Mesenchymal stem cell (in vitro differentiated cells and primary cell): ENCODE results near the gene CLASP2.

Experiments
- DNase-seq: peaks from one replicate; pipeline ENCODE4 v3.0.0-alpha.2; 2013
- H2AFZ ChIP-seq: one replicate; pipeline ENCODE4 v1.6.1; 2013; ENCODE audit warnings: low read depth, mild to moderate bottlenecking, control low read depth, inconsistent platforms, low read length, moderate library complexity
- H2AK5ac ChIP-seq: 2 replicates; pipeline ENCODE4 v1.6.1; 2013; ENCODE audit warnings: low read length, moderate library complexity, mild to moderate bottlenecking, inconsistent platforms; ENCODE audit not compliant: severe bottlenecking
- H2BK120ac ChIP-seq: one replicate; pipeline ENCODE4 v1.6.1; 2013; ENCODE audit warnings: low read depth, mild to moderate bottlenecking, inconsistent platforms, low read length, moderate library complexity
- H2BK12ac ChIP-seq, 2 experiments: one replicate each; pipeline ENCODE4 v1.6.1; 2013; ENCODE audit warnings: inconsistent platforms in 2 of 2, low read length in 2 of 2, mild to moderate bottlenecking in 2 of 2, moderate library complexity in 2 of 2, control low read depth in 1 of 2
- H2BK15ac ChIP-seq: one replicate; pipeline ENCODE4 v1.6.1; 2013; ENCODE audit warnings: mild to moderate bottlenecking, low read depth, inconsistent platforms; ENCODE audit not compliant: poor library complexity, severe bottlenecking
- H2BK5ac ChIP-seq: 2 replicates; pipeline ENCODE4 v1.6.1; 2013; ENCODE audit warnings: low read depth, mild to moderate bottlenecking, low read length, control low read depth, inconsistent platforms; ENCODE audit not compliant: poor library complexity, severe bottlenecking
- H3K14ac ChIP-seq, 2 experiments: one replicate each; pipeline ENCODE4 v1.6.1; 2013; ENCODE audit warnings: inconsistent platforms in 2 of 2, low read length in 2 of 2, control low read depth in 1 of 2, mild to moderate bottlenecking in 1 of 2, moderate library complexity in 1 of 2
- H3K18ac ChIP-seq, 2 experiments: one replicate each; pipeline ENCODE4 v1.6.1; 2013; ENCODE audit warnings: inconsistent platforms in 2 of 2, low read length in 2 of 2, control low read depth in 1 of 2, low read depth in 1 of 2, mild to moderate bottlenecking in 1 of 2
- H3K23ac ChIP-seq, 2 experiments: one replicate each; pipeline ENCODE4 v1.6.1; 2013; ENCODE audit warnings: inconsistent platforms in 2 of 2, low read length in 2 of 2, mild to moderate bottlenecking in 2 of 2, moderate library complexity in 2 of 2, control low read depth in 1 of 2
- H3K27ac ChIP-seq: 2 replicates; pipeline ENCODE4 v1.5.1; 2013; ENCODE audit warnings: mild to moderate bottlenecking, moderate library complexity, low read length, control low read depth, inconsistent platforms; ENCODE audit not compliant: poor library complexity, severe bottlenecking
- H3K27me3 ChIP-seq, 2 experiments: 2 replicates each; pipeline versions ENCODE4 v1.6.1 to v1.7.0; 2013; ENCODE audit warnings: low read length in 2 of 2, mild to moderate bottlenecking in 2 of 2, moderate library complexity in 2 of 2, control low read depth in 1 of 2, inconsistent platforms in 1 of 2; ENCODE audit not compliant: control insufficient read depth in 1 of 2, insufficient read depth in 1 of 2
- H3K36me3 ChIP-seq, 2 experiments: 2 replicates each; pipeline versions ENCODE4 v1.6.1 to v1.7.0; 2013; ENCODE audit warnings: low read length in 2 of 2, control low read depth in 1 of 2, inconsistent platforms in 1 of 2, low read depth in 1 of 2, mild to moderate bottlenecking in 1 of 2; ENCODE audit not compliant: insufficient read depth in 2 of 2, control insufficient read depth in 1 of 2
- H3K4ac ChIP-seq, 2 experiments: one replicate each; pipeline ENCODE4 v1.6.1; 2013; ENCODE audit warnings: inconsistent platforms in 2 of 2, low read length in 2 of 2, mild to moderate bottlenecking in 2 of 2, moderate library complexity in 2 of 2, control low read depth in 1 of 2, low read depth in 1 of 2
- H3K4me1 ChIP-seq: 2 replicates; pipeline ENCODE4 v1.6.1; 2013; ENCODE audit warnings: low read depth, low read length, control low read depth; ENCODE audit not compliant: control insufficient read depth, insufficient read depth
- H3K4me2 ChIP-seq: 2 replicates; pipeline ENCODE4 v1.6.1; 2013; ENCODE audit warnings: low read length, mild to moderate bottlenecking, inconsistent platforms; ENCODE audit not compliant: poor library complexity, severe bottlenecking
- H3K4me3 ChIP-seq, 2 experiments: 2 replicates each; pipeline versions ENCODE4 v1.5.1 to v1.7.0; 2013; ENCODE audit warnings: low read length in 2 of 2, mild to moderate bottlenecking in 2 of 2, control low read depth in 1 of 2, low read depth in 1 of 2; ENCODE audit not compliant: insufficient read depth in 1 of 2
- H3K79me1 ChIP-seq: replicated peaks from 2 replicates; pipeline ENCODE4 v1.6.1; 2013; ENCODE audit warnings: mild to moderate bottlenecking, control low read depth, low read length, inconsistent platforms; ENCODE audit not compliant: poor library complexity, severe bottlenecking
- H3K9ac ChIP-seq: 2 replicates; pipeline ENCODE4 v1.7.0; 2013; ENCODE audit warnings: mild to moderate bottlenecking, low read length, moderate library complexity
- H3K9me3 ChIP-seq: 2 replicates; pipeline ENCODE4 v1.7.0; 2013; ENCODE audit warnings: mild to moderate bottlenecking, low read length; ENCODE audit not compliant: control insufficient read depth
- H4K8ac ChIP-seq: one replicate; pipeline ENCODE4 v1.6.1; 2013; ENCODE audit warnings: inconsistent platforms, mild to moderate bottlenecking, low read length, moderate library complexity
- H4K91ac ChIP-seq: one replicate; pipeline ENCODE4 v1.6.1; 2013; ENCODE audit warnings: mild to moderate bottlenecking, low read length, inconsistent platforms
- WGBS: methylation state at CpG from one replicate; pipeline ENCODE4 v1.1.7; 2013; ENCODE audit warnings: mixed read lengths; 5-methylcytosine and 5-hydroxymethylcytosine counted together

CLASP2 gene

DNA sequence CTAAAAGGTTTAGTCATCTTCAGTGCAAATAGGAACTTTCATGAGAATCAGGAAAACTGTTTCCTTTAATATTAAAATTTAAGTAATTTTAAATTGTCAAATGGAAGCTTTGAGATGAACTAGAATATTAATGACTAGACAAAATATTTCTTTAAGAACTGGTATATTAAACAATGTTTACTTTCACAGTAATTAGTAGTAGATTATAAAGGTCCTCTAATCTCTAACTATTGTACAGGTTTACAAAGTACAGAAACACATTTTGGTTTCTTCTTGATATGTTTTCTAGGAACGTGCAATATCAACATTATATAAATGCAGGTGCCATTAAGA, 138.9 kb downstream of the CLASP2 start:
- H3K4me1 ChIP-seq: no peaks in the 10 kb centered on the region
- H3K18ac ChIP-seq: no peak overlapping the region
- no peak overlapping the region for H2BK15ac ChIP-seq
- 86% methylated on average over 1 of the region's 1 CpG for WGBS
- no peak overlapping the region for H3K4ac ChIP-seq
- no peaks in the 10 kb centered on the region for H3K27me3 ChIP-seq
- H3K23ac ChIP-seq: no peak overlapping the region
- peak overlapping the region; percentile 38 for H3K9ac ChIP-seq
- H2BK12ac ChIP-seq: no peak overlapping the region
- H3K27ac ChIP-seq: no peak overlapping the region
- H2BK120ac ChIP-seq: no peak overlapping the region
- H3K4me2 ChIP-seq: no peak overlapping the region
- no peak overlapping the region for H4K91ac ChIP-seq
- H2AK5ac ChIP-seq: no peak overlapping the region
- no peaks in the 10 kb centered on the region for H3K9me3 ChIP-seq
- peaks cover 0 to 40% of the 10 kb centered on the region in 2 experiments for H3K36me3 ChIP-seq
- no peak overlapping the region for H3K14ac ChIP-seq
- H2BK5ac ChIP-seq: no peak overlapping the region
- H4K8ac ChIP-seq: no peak overlapping the region
- H2AFZ ChIP-seq: no peak overlapping the region
- H3K79me1 ChIP-seq: peaks cover 2% of the 10 kb centered on the region
- H3K4me3 ChIP-seq: no peak overlapping the region
- DNase-seq: no peak

DNA sequence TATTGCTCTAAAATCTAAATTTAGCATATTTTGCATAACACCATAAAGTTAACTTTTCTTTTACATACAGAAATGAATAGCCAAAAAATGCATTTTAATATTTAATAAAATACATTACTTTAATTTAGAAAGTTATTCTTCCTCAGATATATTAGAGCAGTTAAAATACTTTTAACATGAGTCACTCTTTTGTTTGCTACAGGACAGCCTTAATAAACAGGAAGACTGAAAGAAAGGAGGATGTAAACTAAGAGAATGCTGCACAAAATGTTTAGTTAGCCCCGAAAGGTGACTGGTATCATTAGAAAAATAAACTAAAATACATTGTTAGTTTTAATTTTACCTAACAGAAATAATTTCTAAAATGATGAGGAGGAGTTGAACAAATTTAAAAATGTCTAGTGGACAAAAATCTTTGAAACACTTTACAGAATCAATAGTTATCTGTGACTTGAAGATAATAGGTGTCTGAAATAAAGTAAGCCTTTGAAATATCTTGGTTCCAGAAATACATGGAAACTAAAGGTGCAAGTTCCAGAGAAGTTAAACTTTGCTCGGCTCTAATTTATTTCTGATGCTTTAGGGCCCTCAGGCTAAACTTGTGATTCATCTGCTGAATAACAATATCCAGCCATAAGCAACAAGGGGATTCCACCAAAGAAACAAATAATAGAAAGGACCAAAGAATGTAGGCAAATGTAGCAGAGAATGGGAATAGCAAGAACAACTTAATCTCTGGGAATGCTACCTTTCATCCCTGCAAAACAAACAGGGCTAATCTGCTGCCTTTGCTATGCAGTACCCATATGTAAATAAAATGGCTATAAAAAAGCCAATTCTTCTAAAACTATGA, 139.5 kb downstream of the CLASP2 start:
- Histone ChIP-seq H3K9me3 (no peaks in the 10 kb centered on the region), H2BK12ac (no peak overlapping the region), H3K27ac (no peak overlapping the region), H3K4me3 (no peak overlapping the region), H2BK15ac (no peak overlapping the region), H3K18ac (no peak overlapping the region), H3K27me3 (no peaks in the 10 kb centered on the region), H2AK5ac (no peak overlapping the region), H3K79me1 (peaks cover 2% of the 10 kb centered on the region), H2AFZ (no peak overlapping the region), H3K9ac (peak overlapping the region; percentile 38), H4K8ac (no peak overlapping the region), H3K14ac (no peak overlapping the region), H3K23ac (no peak overlapping the region), H2BK120ac (no peak overlapping the region), H3K36me3 (peaks cover 0 to 43% of the 10 kb centered on the region in 2 experiments), H4K91ac (no peak overlapping the region), H3K4me2 (no peak overlapping the region), H2BK5ac (no peak overlapping the region), H3K4me1 (no peaks in the 10 kb centered on the region), H3K4ac (no peak overlapping the region)
- WGBS: no CpG with 5 or more reads among the region's 2 CpGs
- DNase-seq: peak; percentile 41

DNA sequence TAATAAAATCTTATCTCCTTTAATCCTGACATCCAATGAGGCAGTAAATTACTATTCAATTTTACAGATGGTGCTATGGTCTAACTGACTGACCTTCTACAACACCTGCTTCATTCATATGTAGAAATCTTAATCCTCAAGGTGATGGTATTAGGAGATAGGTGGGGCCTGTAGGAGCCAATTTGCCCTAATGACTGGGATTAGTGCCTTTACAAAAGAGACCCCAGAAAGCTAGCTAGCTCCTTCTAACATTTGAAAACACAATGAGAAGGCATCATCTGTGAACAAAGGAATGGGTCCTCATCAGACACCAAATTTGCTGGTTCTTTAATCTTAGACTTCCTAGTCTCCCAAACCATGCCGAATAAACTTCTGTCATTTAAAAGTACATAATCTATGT, 140.5 kb downstream of the CLASP2 start:
- Histone ChIP-seq H3K18ac (no peak overlapping the region), H2BK12ac (no peak overlapping the region), H3K4me2 (no peak overlapping the region), H3K4me1 (no peaks in the 10 kb centered on the region), H2BK5ac (no peak overlapping the region), H3K23ac (no peak overlapping the region), H3K36me3 (peaks cover 0 to 45% of the 10 kb centered on the region in 2 experiments), H3K27me3 (no peaks in the 10 kb centered on the region), H3K14ac (no peak overlapping the region), H2AK5ac (no peak overlapping the region), H3K27ac (no peak overlapping the region), H4K91ac (no peak overlapping the region), H3K9ac (no peak overlapping the region), H2AFZ (no peak overlapping the region), H3K9me3 (no peaks in the 10 kb centered on the region), H3K4me3 (no peak overlapping the region), H3K79me1 (peaks cover 2% of the 10 kb centered on the region), H2BK120ac (no peak overlapping the region), H3K4ac (no peak overlapping the region), H2BK15ac (no peak overlapping the region), H4K8ac (no peak overlapping the region)
- WGBS: no CpG with 5 or more reads among the region's 1 CpG
- no peak for DNase-seq

DNA sequence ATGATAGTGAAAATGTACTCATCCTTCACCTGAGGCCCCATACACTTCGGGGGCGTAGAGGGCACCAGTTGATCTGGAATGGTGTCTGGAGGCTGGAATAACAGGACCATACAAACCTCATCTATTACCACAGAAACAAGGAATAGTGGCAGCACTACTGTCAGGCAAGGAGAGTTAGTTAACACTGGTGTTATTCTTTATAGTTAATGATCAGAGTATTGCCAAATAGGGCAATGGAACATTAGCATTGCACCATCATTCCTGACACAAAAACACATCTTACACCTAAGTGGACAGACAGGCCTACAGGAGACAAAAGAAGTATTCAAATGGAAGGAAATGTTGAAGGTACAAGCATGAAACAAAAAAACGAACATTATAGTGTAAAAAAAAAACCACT, 140.9 kb downstream of the CLASP2 start:
- H4K8ac ChIP-seq: no peak overlapping the region
- no peak overlapping the region for H3K14ac ChIP-seq
- no peak overlapping the region for H3K4me3 ChIP-seq
- no peak overlapping the region for H3K9ac ChIP-seq
- no CpG with 5 or more reads among the region's 3 CpGs for WGBS
- H2AK5ac ChIP-seq: no peak overlapping the region
- no peak overlapping the region for H3K4me2 ChIP-seq
- H3K23ac ChIP-seq: no peak overlapping the region
- H3K9me3 ChIP-seq: no peaks in the 10 kb centered on the region
- no peak overlapping the region for H3K4ac ChIP-seq
- H2BK5ac ChIP-seq: no peak overlapping the region
- no peak overlapping the region for H2AFZ ChIP-seq
- H3K18ac ChIP-seq: no peak overlapping the region
- H2BK15ac ChIP-seq: no peak overlapping the region
- no peak overlapping the region for H3K27ac ChIP-seq
- H2BK12ac ChIP-seq: no peak overlapping the region
- no peaks in the 10 kb centered on the region for H3K27me3 ChIP-seq
- H3K79me1 ChIP-seq: peaks cover 2% of the 10 kb centered on the region
- H4K91ac ChIP-seq: no peak overlapping the region
- DNase-seq: no peak
- no peak overlapping the region for H2BK120ac ChIP-seq
- H3K36me3 ChIP-seq: peaks cover 0 to 43% of the 10 kb centered on the region in 2 experiments
- H3K4me1 ChIP-seq: no peaks in the 10 kb centered on the region
